ENCODE measurements around the gene UCHL1. TPM values are rescaled to one million over a fixed set of nuclear protein-coding genes. Genes with fewer than 3 reads are reported as not detected.

The UCHL1 gene
- total RNA-seq, 1 experiment from 2014 or later: 32.8 TPM

DNA sequence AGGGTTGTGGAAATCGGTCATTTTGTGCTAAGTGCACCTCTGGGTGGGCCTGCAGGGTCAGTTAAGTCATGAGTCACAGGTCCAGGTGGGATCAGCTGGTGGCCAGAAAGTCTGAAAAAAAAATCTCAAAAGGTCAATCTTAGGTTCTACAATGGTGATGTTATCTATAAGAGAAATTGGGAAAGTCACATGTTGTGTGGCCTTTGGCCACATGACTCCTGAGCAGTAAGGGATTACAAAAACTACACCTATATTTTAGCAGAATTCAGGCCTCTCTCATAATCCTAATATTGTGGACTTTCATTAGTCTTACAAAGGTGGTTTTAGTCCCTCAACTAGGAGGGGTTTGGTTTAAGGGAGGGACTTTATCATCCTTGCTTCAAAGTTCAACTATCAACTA lies 59.1 kb downstream of the UCHL1 start:
- no peak for DNase-seq (ENCODE audit: low read depth in 1 of 2, low spot score in 2 of 2)
- Histone ChIP-seq H3K36me3 (no peaks in the 10 kb centered on the region), H3K27ac (no peak overlapping the region), H3K4me3 (no peak overlapping the region), H3K9me3 (replicated peaks) (no peaks in the 10 kb centered on the region), H3K27me3 (replicated peaks) (no peaks in the 10 kb centered on the region), H3K4me1 (replicated peaks) (peaks cover 7% of the 10 kb centered on the region; the same call in 1 of the 2 replicates)

Other genes starting within 250 kb of the UCHL1 start
- 12.9 and 13.1 TPM in 2 replicates for gene APBB2, start 42.4 kb upstream of the UCHL1 start, total RNA-seq (2014; rRNA removed; shearing (Covaris generic))

Measured in SJSA1 (cell line).